A549 (cell line): ENCODE results near the gene FSTL5. TPM values are rescaled to one million over a fixed set of nuclear protein-coding genes. Genes with fewer than 3 reads are reported as not detected.

Experiments used
- ATAC-seq, 2 experiments: fragments of 200-7000 bp in 1 of 2; fragments of >200 bp in 1 of 2; cut with Nextera tagmentation in 1 of 2; cut with Tn5 transposase in 1 of 2; 3 replicates each; pipeline versions ENCODE4 v1.8.0 to v1.9.1; 2018 to 2020; ENCODE audit warnings: mild to moderate bottlenecking in 1 of 2, moderate library complexity in 1 of 2
- CTCF ChIA-PET: fragments of 300-600 bp; sonication (Branson Sonifier 250); formaldehyde crosslinking; extraction: SDS; loops from one replicate; lab custom pipeline; 2021; ENCODE audit warnings: antibody characterized with exemption, inconsistent platforms; lab: Yijun Ruan, JAX
- POLR2A ChIA-PET: fragments of 350-600 bp; formaldehyde crosslinking; extraction: SDS; loops from one replicate; lab custom pipeline; 2021; ENCODE audit warnings: antibody characterized with exemption, inconsistent platforms; lab: Yijun Ruan, JAX
- DNase-seq, 2 experiments: peaks; one replicate each; pipeline versions ENCODE4 v3.0.0 to v3.0.0-alpha.2; 2011 to 2016; ENCODE audit warnings: low read depth in 1 of 2, low spot score in 1 of 2
- FAIRE-seq: peaks from 2 replicates; lab custom pipeline; 2011; peaks lifted over from hg19 to GRCh38; lab: Jason Lieb, UNC
- H3K27ac ChIP-seq, 2 experiments: fragments of >200 bp; sonication (Bioruptor Twin); formaldehyde crosslinking; 3 replicates each; pipeline ENCODE4 v1.5.1; 2016 to 2017
- H3K4me1 ChIP-seq: fragments of >200 bp; sonication (Bioruptor Twin); formaldehyde crosslinking; 3 replicates; pipeline ENCODE4 v1.6.1; 2016
- H3K4me2 ChIP-seq: fragments of >200 bp; sonication (Bioruptor Twin); formaldehyde crosslinking; 3 replicates; pipeline ENCODE4 v1.6.1; 2016
- H3K4me3 ChIP-seq: fragments of >200 bp; sonication (Bioruptor Twin); formaldehyde crosslinking; 3 replicates; pipeline ENCODE4 v1.5.1; 2016
- H3K9me3 ChIP-seq: fragments of >200 bp; sonication (Bioruptor Twin); formaldehyde crosslinking; 3 replicates; pipeline ENCODE4 v1.6.1; 2016
- BCL3 ChIP-seq: fragments of >200 bp; sonication (Bioruptor Twin); formaldehyde crosslinking; IDR thresholded peaks from 3 replicates; pipeline ENCODE4 v1.6.1; 2016
- EHMT2 ChIP-seq: fragments of 200-600 bp; sonication (generic); IDR thresholded peaks from 2 replicates; pipeline ENCODE4 v1.6.1; 2016; ENCODE audit warnings: antibody characterized with exemption, low read depth, mild to moderate bottlenecking, moderate library complexity
- ELK1 ChIP-seq: fragments of 150-350 bp; IDR thresholded peaks from 2 replicates; pipeline ENCODE4 v1.6.1; 2014; ENCODE audit warnings: low read depth, mild to moderate bottlenecking, low read length
- ESRRA ChIP-seq: fragments of 150-350 bp; IDR thresholded peaks from 2 replicates; pipeline ENCODE4 v1.6.1; 2014; ENCODE audit warnings: mild to moderate bottlenecking, low read length, borderline replicate concordance
- HMGXB4 ChIP-seq: fragments of 250-450 bp; sonication (Bioruptor Pico); IDR thresholded peaks from 2 replicates; pipeline ENCODE4 v1.5.0; 2021; ENCODE audit warnings: mild to moderate bottlenecking, moderate library complexity, borderline replicate concordance
- HOXB13 ChIP-seq: fragments of 250-450 bp; sonication (Bioruptor Pico); IDR thresholded peaks from 2 replicates; pipeline ENCODE4 v1.5.0; 2020; ENCODE audit warnings: low read depth, mild to moderate bottlenecking, moderate library complexity
- HOXB5 ChIP-seq: fragments of 250-450 bp; sonication (Bioruptor Pico); IDR thresholded peaks from 2 replicates; pipeline ENCODE4 v1.5.0; 2020; ENCODE audit warnings: mild to moderate bottlenecking, moderate library complexity
- MAZ ChIP-seq: fragments of 150-350 bp; IDR thresholded peaks from 2 replicates; pipeline ENCODE4 v1.6.1; 2014; ENCODE audit warnings: antibody characterized with exemption, low read depth, low read length, borderline replicate concordance
- MYC ChIP-seq: IDR thresholded peaks from 2 replicates; pipeline ENCODE4 v1.6.1; 2012; ENCODE audit warnings: mild to moderate bottlenecking, inconsistent platforms, low read length, improper control_type of control experiment, borderline replicate concordance
- NPAS2 ChIP-seq: fragments of 250-450 bp; sonication (Bioruptor Pico); IDR thresholded peaks from 2 replicates; pipeline ENCODE4 v1.8.0; 2022; ENCODE audit warnings: mild to moderate bottlenecking, moderate library complexity, borderline replicate concordance
- POLR2AphosphoS2 ChIP-seq: conservative IDR thresholded peaks from 2 replicates; pipeline ENCODE4 v1.6.1; 2012; ENCODE audit warnings: low read length, improper control_type of control experiment, inconsistent platforms
- RFX5 ChIP-seq: fragments of 450-650 bp; IDR thresholded peaks from 2 replicates; pipeline ENCODE4 v1.7.1; 2014; ENCODE audit warnings: antibody characterized with exemption, mild to moderate bottlenecking, moderate library complexity
- SREBF2 ChIP-seq: fragments of 450-650 bp; IDR thresholded peaks from 2 replicates; pipeline ENCODE4 v1.6.1; 2014; ENCODE audit warnings: mild to moderate bottlenecking, moderate library complexity
- ZC3H11A ChIP-seq: fragments of 450-650 bp; IDR thresholded peaks from 2 replicates; pipeline ENCODE4 v1.6.1; 2014; ENCODE audit warnings: antibody characterized with exemption, mild to moderate bottlenecking
- ZFP36 ChIP-seq: fragments of 450-650 bp; IDR thresholded peaks from 2 replicates; pipeline ENCODE4 v1.6.1; 2014; ENCODE audit warnings: borderline replicate concordance; ENCODE audit not compliant: partially characterized antibody
- ZNF302 ChIP-seq: fragments of 250-450 bp; sonication (Bioruptor Pico); IDR thresholded peaks from 2 replicates; pipeline ENCODE4 v1.9.0; 2021; ENCODE audit warnings: inconsistent platforms, mild to moderate bottlenecking, moderate library complexity
- ZSCAN20 ChIP-seq: fragments of 250-450 bp; sonication (Bioruptor Pico); IDR thresholded peaks from 2 replicates; pipeline ENCODE4 v1.8.0; 2022; ENCODE audit warnings: mild to moderate bottlenecking, moderate library complexity
- WGBS: methylation state at CpG from one replicate; pipeline ENCODE4 v1.1.6; 2017; ENCODE audit errors: missing lambda C conversion rate; 5-methylcytosine and 5-hydroxymethylcytosine counted together
- polyA plus RNA-seq, 4 experiments: library from polyadenylated mRNA; depleted of rRNA in 3 of 4; stranded (reverse); fragments of >200 nt; fragmentation: RNase III in 1 of 4; extraction: RNeasy Plus Mini Kit Qiagen cat#74134 plus additional on column Dnase treatment in 1 of 4; gene quantifications; 2 replicates in 3 of 4; 3 replicates in 1 of 4; pipeline ENCODE4 v1.2.3, GENCODE V29; 2011 to 2017
- TF ChIP-seq, protein P1 (sequence below): fragments of 450-650 bp; IDR thresholded peaks from 2 replicates; pipeline ENCODE4 v1.6.1; 2014; ENCODE audit warnings: antibody characterized with exemption
- TF ChIP-seq, protein P2 (sequence below): fragments of 200-600 bp; sonication (generic); IDR thresholded peaks from 2 replicates; pipeline ENCODE4 v1.6.1; 2016; ENCODE audit warnings: antibody characterized with exemption, mild to moderate bottlenecking, moderate library complexity

FSTL5 gene
- polyA plus RNA-seq, 2 of the 4 experiments (the other 2 are of a cell fraction) = 0.06 to 0.10 TPM

DNA sequence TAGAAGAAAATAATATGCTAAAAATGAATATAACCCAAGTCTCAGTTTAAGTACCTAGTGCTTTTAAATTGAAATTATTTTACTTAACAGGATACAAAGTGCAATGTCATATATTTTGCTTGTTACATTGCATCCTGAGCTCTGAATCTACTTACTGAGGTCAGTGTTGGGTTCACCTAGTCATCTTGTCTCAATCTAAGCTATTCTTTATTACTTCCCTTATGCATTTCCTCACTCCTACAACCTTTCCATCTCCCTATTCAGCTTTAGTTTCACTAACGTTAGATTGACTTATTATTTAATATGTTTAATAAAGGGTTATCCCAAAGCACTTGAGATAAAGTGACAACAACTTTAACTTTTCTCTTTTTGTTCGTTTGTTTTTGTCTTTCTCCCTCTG lies 483.7 kb downstream of the FSTL5 start:
- TF ChIP-seq ZC3H11A (no peak), HOXB5 (CRISPR knock-in tag) (no peak)
- TF ChIP-seq, all 56 proteins: peak for 0
- no peak for ATAC-seq
- Histone ChIP-seq H3K4me1 (no peaks in the 10 kb centered on the region), H3K4me3 (no peak overlapping the region), H3K27ac (no peak overlapping the region), H3K9me3 (no peaks in the 10 kb centered on the region), H3K4me2 (no peak overlapping the region)
- no peak for DNase-seq
- 28% methylated on average over 2 of the region's 2 CpGs for WGBS
- ChIA-PET CTCF (interaction anchor here (0.6 to 1.1 kb wide), 2 partner anchors 8 to 28 kb away, joined by 3 read pairs; no protein-coding TSS in a partner anchor), POLR2A (no interaction called here)
- no peak for FAIRE-seq

DNA sequence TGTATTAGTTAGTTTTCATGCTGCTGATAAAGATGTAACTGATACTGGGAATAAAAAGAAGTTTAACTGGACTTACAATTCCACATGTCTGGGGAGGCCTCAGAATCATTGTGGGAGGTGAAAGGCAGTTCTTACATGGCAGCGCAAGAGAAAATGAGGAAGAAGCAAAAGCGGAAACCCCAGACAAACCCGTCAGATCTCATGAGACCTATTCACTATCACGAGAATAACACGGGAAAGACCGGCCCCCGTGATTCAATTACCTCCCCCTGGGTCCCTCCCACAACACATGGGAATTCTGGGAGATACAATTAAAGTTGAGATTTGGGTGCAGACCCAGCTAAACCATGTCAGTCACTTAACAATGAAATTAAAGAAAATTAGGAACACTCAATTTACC lies 499.1 kb downstream of the FSTL5 start:
- Histone ChIP-seq H3K4me2 (no peak overlapping the region), H3K27ac (no peak overlapping the region), H3K9me3 (no peaks in the 10 kb centered on the region), H3K4me3 (no peak overlapping the region), H3K4me1 (no peaks in the 10 kb centered on the region)
- TF ChIP-seq ZSCAN20 (CRISPR knock-in tag) (no peak), ESRRA (no peak), ZFP36 (no peak), POLR2AphosphoS2 (no peak), RFX5 (no peak), MYC (no peak), HMGXB4 (CRISPR knock-in tag) (no peak)
- ChIA-PET CTCF (no interaction called here), POLR2A (no interaction called here)
- ATAC-seq = no peak
- no peak for FAIRE-seq
- DNase-seq = no peak
- 87% methylated on average over 7 of the region's 7 CpGs for WGBS

DNA sequence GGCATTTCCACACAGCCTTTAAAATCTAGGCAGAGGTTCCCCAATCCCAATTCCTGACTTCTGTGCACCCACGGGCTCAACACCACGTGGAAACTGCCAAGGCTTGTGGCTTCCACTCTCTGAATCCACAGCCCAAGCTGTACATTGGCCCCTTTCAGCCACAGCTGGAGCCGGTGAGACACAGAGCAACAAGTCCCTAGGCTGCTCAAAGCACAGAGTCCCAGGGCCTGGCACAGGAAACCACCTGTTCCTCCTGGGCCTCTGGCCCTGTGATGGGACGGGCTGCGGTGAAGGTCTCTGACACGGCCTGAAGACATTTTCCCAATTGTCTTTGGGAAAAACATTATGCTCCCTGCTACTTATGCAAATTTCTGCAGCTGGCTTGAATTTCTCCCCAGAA lies 500.0 kb downstream of the FSTL5 start:
- DNase-seq (no peak), FAIRE-seq (no peak), ATAC-seq (no peak)
- Histone ChIP-seq H3K9me3 (no peaks in the 10 kb centered on the region), H3K4me2 (no peak overlapping the region), H3K4me3 (no peak overlapping the region), H3K4me1 (no peaks in the 10 kb centered on the region), H3K27ac (no peak overlapping the region)
- CTCF ChIA-PET = no interaction called here
- POLR2A ChIA-PET = no interaction called here
- TF ChIP-seq ELK1 = no peak
- TF ChIP-seq ZC3H11A = no peak
- TF ChIP-seq ZFP36 = no peak
- TF ChIP-seq, protein P1, sequence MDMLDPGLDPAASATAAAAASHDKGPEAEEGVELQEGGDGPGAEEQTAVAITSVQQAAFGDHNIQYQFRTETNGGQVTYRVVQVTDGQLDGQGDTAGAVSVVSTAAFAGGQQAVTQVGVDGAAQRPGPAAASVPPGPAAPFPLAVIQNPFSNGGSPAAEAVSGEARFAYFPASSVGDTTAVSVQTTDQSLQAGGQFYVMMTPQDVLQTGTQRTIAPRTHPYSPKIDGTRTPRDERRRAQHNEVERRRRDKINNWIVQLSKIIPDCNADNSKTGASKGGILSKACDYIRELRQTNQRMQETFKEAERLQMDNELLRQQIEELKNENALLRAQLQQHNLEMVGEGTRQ = no peak
- TF ChIP-seq BCL3 = no peak
- TF ChIP-seq ZNF302 (CRISPR knock-in tag) = no peak
- TF ChIP-seq HOXB13 = no peak
- WGBS = 74% methylated on average over 4 of the region's 6 CpGs

DNA sequence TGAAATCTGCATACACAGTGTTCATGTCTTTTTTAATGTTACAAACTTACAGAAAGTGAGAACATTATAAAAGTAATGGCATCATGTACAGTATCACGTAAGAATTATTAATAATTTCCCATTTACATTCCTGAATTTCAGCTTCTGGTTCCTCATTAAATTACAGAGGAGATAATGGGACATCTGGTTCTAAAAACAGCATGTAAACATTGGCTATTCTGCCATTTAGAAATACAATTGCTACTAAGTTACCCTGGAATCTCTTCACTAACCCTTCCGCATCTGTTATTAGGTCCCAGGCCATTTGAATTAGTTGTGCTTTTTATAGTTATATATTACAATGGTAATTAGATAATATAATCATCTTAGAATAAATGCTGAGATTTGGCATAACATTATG lies 505.1 kb downstream of the FSTL5 start:
- Histone ChIP-seq H3K9me3 (no peaks in the 10 kb centered on the region), H3K4me1 (no peaks in the 10 kb centered on the region), H3K27ac (no peak overlapping the region), H3K4me3 (no peak overlapping the region), H3K4me2 (no peak overlapping the region)
- ChIA-PET CTCF (no interaction called here), POLR2A (no interaction called here)
- no peak for ATAC-seq
- FAIRE-seq = no peak
- no peak for DNase-seq
- WGBS = 79% methylated on average over 2 of the region's 2 CpGs
- TF ChIP-seq, protein P2, sequence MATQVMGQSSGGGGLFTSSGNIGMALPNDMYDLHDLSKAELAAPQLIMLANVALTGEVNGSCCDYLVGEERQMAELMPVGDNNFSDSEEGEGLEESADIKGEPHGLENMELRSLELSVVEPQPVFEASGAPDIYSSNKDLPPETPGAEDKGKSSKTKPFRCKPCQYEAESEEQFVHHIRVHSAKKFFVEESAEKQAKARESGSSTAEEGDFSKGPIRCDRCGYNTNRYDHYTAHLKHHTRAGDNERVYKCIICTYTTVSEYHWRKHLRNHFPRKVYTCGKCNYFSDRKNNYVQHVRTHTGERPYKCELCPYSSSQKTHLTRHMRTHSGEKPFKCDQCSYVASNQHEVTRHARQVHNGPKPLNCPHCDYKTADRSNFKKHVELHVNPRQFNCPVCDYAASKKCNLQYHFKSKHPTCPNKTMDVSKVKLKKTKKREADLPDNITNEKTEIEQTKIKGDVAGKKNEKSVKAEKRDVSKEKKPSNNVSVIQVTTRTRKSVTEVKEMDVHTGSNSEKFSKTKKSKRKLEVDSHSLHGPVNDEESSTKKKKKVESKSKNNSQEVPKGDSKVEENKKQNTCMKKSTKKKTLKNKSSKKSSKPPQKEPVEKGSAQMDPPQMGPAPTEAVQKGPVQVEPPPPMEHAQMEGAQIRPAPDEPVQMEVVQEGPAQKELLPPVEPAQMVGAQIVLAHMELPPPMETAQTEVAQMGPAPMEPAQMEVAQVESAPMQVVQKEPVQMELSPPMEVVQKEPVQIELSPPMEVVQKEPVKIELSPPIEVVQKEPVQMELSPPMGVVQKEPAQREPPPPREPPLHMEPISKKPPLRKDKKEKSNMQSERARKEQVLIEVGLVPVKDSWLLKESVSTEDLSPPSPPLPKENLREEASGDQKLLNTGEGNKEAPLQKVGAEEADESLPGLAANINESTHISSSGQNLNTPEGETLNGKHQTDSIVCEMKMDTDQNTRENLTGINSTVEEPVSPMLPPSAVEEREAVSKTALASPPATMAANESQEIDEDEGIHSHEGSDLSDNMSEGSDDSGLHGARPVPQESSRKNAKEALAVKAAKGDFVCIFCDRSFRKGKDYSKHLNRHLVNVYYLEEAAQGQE = no peak
- TF ChIP-seq MAZ (no peak), EHMT2 (no peak), ESRRA (no peak), NPAS2 (no peak), SREBF2 (no peak)
